ENCODE measurements around the gene OR52J3.

The OR52J3 gene

DNA sequence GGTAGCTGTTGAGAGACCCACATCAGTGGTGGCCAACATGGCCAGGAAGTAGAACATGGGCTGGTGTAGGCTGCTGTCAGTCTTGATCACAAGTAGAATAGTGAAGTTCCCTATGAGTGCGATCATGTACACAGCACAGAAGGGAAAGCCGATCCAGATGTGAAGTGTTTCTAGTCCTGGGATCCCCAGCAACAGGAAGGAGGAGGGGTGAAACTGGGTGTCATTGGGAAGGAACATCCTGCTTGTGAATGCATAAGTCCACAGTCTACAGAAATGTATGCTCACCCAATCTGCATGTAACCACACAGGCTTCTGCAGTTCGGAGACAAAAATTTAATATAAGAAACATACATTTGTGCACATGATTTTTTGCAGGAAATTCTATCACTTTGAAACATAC, 13.1 kb downstream of the OR52J3 start, which contains the start of gene OR52E2:
Gene OR52E2 (minus strand): TSS at position 237 of the 400 bp plus-strand sequence. CDS start 0 bp downstream, at position 237.
- no peak within 1 kb of the TSS for H3K27ac ChIP-seq (ENCODE audit: extremely low read depth, low read depth, low read length)
- TF ChIP-seq ZBTB1 (tag by site-specific recombination; IDR thresholded peaks at IDR 0.05) (no peak), GLIS2 (tag by site-specific recombination; IDR thresholded peaks at IDR 0.05) (no peak), ZNF140 (tag by site-specific recombination; IDR thresholded peaks at IDR 0.05) (no peak), MYNN (tag by site-specific recombination; IDR thresholded peaks at IDR 0.05; ENCODE audit: borderline replicate concordance) (no peak), ZNF354C (tag by site-specific recombination; IDR thresholded peaks at IDR 0.05; ENCODE audit: borderline replicate concordance, low read depth) (no peak), ZNF114 (tag by site-specific recombination; IDR thresholded peaks at IDR 0.05) (no peak), GLI4 (tag by site-specific recombination; IDR thresholded peaks at IDR 0.05) (no peak), ZNF785 (tag by site-specific recombination; IDR thresholded peaks at IDR 0.05) (no peak), ZSCAN16 (tag by site-specific recombination; IDR thresholded peaks at IDR 0.05) (no peak), REPIN1 (tag by site-specific recombination; IDR thresholded peaks at IDR 0.05; ENCODE audit: low read depth) (no peak), ZNF202 (tag by site-specific recombination; IDR thresholded peaks at IDR 0.05; ENCODE audit: borderline replicate concordance) (no peak), KLF16 (tag by site-specific recombination; IDR thresholded peaks at IDR 0.05) (no peak), ZBTB21 (tag by site-specific recombination; IDR thresholded peaks at IDR 0.05) (no peak), ZNF664 (tag by site-specific recombination; IDR thresholded peaks at IDR 0.05) (no peak)
- TF ChIP-seq, protein P1, sequence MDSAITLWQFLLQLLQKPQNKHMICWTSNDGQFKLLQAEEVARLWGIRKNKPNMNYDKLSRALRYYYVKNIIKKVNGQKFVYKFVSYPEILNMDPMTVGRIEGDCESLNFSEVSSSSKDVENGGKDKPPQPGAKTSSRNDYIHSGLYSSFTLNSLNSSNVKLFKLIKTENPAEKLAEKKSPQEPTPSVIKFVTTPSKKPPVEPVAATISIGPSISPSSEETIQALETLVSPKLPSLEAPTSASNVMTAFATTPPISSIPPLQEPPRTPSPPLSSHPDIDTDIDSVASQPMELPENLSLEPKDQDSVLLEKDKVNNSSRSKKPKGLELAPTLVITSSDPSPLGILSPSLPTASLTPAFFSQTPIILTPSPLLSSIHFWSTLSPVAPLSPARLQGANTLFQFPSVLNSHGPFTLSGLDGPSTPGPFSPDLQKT (IDR thresholded peaks at IDR 0.05; ENCODE audit: borderline replicate concordance, low read depth, low read length) = no peak
- TF ChIP-seq, protein P2, sequence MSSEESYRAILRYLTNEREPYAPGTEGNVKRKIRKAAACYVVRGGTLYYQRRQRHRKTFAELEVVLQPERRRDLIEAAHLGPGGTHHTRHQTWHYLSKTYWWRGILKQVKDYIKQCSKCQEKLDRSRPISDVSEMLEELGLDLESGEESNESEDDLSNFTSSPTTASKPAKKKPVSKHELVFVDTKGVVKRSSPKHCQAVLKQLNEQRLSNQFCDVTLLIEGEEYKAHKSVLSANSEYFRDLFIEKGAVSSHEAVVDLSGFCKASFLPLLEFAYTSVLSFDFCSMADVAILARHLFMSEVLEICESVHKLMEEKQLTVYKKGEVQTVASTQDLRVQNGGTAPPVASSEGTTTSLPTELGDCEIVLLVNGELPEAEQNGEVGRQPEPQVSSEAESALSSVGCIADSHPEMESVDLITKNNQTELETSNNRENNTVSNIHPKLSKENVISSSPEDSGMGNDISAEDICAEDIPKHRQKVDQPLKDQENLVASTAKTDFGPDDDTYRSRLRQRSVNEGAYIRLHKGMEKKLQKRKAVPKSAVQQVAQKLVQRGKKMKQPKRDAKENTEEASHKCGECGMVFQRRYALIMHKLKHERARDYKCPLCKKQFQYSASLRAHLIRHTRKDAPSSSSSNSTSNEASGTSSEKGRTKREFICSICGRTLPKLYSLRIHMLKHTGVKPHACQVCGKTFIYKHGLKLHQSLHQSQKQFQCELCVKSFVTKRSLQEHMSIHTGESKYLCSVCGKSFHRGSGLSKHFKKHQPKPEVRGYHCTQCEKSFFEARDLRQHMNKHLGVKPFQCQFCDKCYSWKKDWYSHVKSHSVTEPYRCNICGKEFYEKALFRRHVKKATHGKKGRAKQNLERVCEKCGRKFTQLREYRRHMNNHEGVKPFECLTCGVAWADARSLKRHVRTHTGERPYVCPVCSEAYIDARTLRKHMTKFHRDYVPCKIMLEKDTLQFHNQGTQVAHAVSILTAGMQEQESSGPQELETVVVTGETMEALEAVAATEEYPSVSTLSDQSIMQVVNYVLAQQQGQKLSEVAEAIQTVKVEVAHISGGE (tag by site-specific recombination; conservative IDR thresholded peaks at IDR 0.05; ENCODE audit: low read depth) = no peak
- TF ChIP-seq, protein P3, sequence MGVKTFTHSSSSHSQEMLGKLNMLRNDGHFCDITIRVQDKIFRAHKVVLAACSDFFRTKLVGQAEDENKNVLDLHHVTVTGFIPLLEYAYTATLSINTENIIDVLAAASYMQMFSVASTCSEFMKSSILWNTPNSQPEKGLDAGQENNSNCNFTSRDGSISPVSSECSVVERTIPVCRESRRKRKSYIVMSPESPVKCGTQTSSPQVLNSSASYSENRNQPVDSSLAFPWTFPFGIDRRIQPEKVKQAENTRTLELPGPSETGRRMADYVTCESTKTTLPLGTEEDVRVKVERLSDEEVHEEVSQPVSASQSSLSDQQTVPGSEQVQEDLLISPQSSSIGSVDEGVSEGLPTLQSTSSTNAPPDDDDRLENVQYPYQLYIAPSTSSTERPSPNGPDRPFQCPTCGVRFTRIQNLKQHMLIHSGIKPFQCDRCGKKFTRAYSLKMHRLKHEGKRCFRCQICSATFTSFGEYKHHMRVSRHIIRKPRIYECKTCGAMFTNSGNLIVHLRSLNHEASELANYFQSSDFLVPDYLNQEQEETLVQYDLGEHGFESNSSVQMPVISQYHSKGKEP (tag by site-specific recombination; IDR thresholded peaks at IDR 0.05) = no peak
- TF ChIP-seq, protein P4, sequence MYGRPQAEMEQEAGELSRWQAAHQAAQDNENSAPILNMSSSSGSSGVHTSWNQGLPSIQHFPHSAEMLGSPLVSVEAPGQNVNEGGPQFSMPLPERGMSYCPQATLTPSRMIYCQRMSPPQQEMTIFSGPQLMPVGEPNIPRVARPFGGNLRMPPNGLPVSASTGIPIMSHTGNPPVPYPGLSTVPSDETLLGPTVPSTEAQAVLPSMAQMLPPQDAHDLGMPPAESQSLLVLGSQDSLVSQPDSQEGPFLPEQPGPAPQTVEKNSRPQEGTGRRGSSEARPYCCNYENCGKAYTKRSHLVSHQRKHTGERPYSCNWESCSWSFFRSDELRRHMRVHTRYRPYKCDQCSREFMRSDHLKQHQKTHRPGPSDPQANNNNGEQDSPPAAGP (tag by site-specific recombination; IDR thresholded peaks at IDR 0.05) = no peak
- TF ChIP-seq, protein P5, sequence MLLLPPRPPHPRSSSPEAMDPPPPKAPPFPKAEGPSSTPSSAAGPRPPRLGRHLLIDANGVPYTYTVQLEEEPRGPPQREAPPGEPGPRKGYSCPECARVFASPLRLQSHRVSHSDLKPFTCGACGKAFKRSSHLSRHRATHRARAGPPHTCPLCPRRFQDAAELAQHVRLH (tag by site-specific recombination; IDR thresholded peaks at IDR 0.05) = no peak
- no peak within 1 kb of the TSS for H3K4me3 ChIP-seq (ENCODE audit: low read depth, low read length)
- ChIA-PET POLR2A (no interaction called here), CTCF (interaction anchor here (0.5 kb wide), 1 partner anchor 521 kb away, joined by 3 read pairs; no protein-coding TSS in a partner anchor)
- no peaks in the 10 kb centered on the region for H3K9me3 ChIP-seq (ENCODE audit: control insufficient read depth, insufficient read depth, low read depth, low read length)
- no peaks in the 10 kb centered on the region for H3K36me3 ChIP-seq (ENCODE audit: control insufficient read depth in 2 of 2, insufficient read depth in 1 of 2, low read length in 2 of 2)
- H3K4me1 ChIP-seq (ENCODE audit: control insufficient read depth, insufficient read depth, low read length) = no peaks in the 10 kb centered on the region

Measured in HEK293 (cell line).